Hepatocyte (in vitro differentiated cells): Measurements from ENCODE around the gene VMP1.

Experiments
- CTCF ChIP-seq: fragments of 200-600 bp; sonication (generic); IDR thresholded peaks from 2 replicates; pipeline ENCODE4 v1.5.1; 2016; ENCODE audit warnings: antibody characterized with exemption, mild to moderate bottlenecking; ENCODE audit not compliant: poor library complexity
- EZH2 ChIP-seq: fragments of 200-600 bp; sonication (generic); IDR thresholded peaks from 2 replicates; pipeline ENCODE4 v1.6.1; 2016; ENCODE audit warnings: antibody characterized with exemption, mild to moderate bottlenecking, borderline replicate concordance
- EZH2phosphoT487 ChIP-seq: fragments of 200-600 bp; sonication (generic); IDR thresholded peaks from one replicate; pipeline ENCODE4 v1.6.1; 2018; ENCODE audit warnings: antibody characterized with exemption, mild to moderate bottlenecking, low read depth, moderate library complexity; ENCODE audit not compliant: unreplicated experiment, severe bottlenecking

GRCh38 chr17:59845595-59846393, 138.3 kb downstream of the VMP1 start:
- no peak for TF ChIP-seq CTCF
- TF ChIP-seq EZH2: no peak
- TF ChIP-seq EZH2phosphoT487: no peak
